SK-N-SH (cell line): ENCODE measurements around the gene SPRY1. TPM values are rescaled to one million over a fixed set of nuclear protein-coding genes. Genes with fewer than 3 reads are reported as not detected.

Experiments
- CHD2 ChIP-seq: fragments of 150-350 bp; IDR thresholded peaks from 2 replicates; pipeline ENCODE4 v1.6.1; 2018; ENCODE audit warnings: low read length; ENCODE audit not compliant: partially characterized antibody
- FOXJ3 ChIP-seq: sonication (generic); formaldehyde crosslinking; IDR thresholded peaks from 2 replicates; pipeline ENCODE4 v1.5.1; 2020; ENCODE audit warnings: mild to moderate bottlenecking, missing genetic modification reagents
- FOXM1 ChIP-seq: IDR thresholded peaks from 2 replicates; pipeline ENCODE4 v1.4.0; 2012; ENCODE audit warnings: low read depth, mild to moderate bottlenecking
- JUND ChIP-seq: IDR thresholded peaks from 2 replicates; pipeline ENCODE4 v1.4.0; 2012
- PBX3 ChIP-seq: IDR thresholded peaks from 2 replicates; pipeline ENCODE4; 2012
- REST ChIP-seq: IDR thresholded peaks from 2 replicates; pipeline ENCODE4 v1.6.1; 2012; ENCODE audit warnings: mild to moderate bottlenecking, low read depth, low read length, moderate library complexity
- RFX5 ChIP-seq: IDR thresholded peaks from 2 replicates; pipeline ENCODE4 v1.6.1; 2012; ENCODE audit warnings: mild to moderate bottlenecking, improper control_type of control experiment, low read length
- SIN3A ChIP-seq: IDR thresholded peaks from 2 replicates; pipeline ENCODE4 v1.6.1; 2012; ENCODE audit warnings: low read depth, mild to moderate bottlenecking, low read length, moderate library complexity, borderline replicate concordance
- TAF1 ChIP-seq: IDR thresholded peaks from 2 replicates; pipeline ENCODE4 v1.6.1; 2012; ENCODE audit warnings: low read depth, mild to moderate bottlenecking, low read length, moderate library complexity, borderline replicate concordance
- ZBTB33 ChIP-seq: IDR thresholded peaks from 2 replicates; pipeline ENCODE4 v1.4.0; 2012; ENCODE audit warnings: low read depth, borderline replicate concordance
- polyA plus RNA-seq, 3 experiments: library from polyadenylated mRNA; depleted of rRNA; stranded (reverse); fragments of >200 nt; gene quantifications; 2 replicates each; pipeline ENCODE4 v1.2.3, GENCODE V29; 2012
- TF ChIP-seq, protein P1 (sequence below): fragments of 150-350 bp; IDR thresholded peaks from 2 replicates; pipeline ENCODE4 v1.6.1; 2016; ENCODE audit warnings: mild to moderate bottlenecking, low read depth, low read length

Gene SPRY1
- polyA plus RNA-seq, 1 of the 3 experiments (the other 2 are of a cell fraction), result 12.4 TPM

DNA sequence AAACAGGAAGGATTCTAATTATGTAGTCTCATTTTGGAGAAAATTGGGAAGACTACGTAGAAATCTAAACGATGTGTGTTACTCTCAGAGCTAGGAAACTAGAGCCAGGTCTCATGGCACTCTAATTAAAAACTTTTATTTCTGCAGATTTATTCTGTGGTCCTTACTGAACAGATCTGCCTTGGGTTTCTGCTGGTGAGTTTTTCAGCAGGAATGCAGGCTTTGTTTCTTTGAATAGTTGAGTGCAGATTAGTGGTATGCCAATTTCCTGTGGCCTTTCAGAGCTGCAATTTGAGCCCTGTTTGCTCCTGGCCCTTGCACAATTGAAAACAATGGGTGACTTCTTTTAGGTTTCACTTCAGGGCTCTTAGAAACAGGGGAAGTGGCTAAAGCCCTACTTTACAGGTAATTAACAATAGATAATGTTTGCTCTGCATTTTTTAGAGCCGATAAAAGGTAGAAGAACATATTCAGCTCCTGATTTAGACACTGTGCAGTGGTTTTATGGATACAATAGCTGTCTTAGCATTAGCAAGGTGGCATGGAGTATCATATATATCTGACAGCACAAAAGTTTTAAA lies 21.8 kb downstream of the SPRY1 start (continued):
- TF ChIP-seq REST (peak; percentile 50; the same call in 1 of the 2 replicates), PBX3 (peak; percentile 77), CHD2 (no peak), SIN3A (peak; percentile 60; the same call in 1 of the 2 replicates), FOXJ3 (no peak), FOXM1 (0 out of 2 replicates have a peak, but pooled peaks have one; percentile 16), RFX5 (no peak), TAF1 (no peak), JUND (peak; percentile 83), ZBTB33 (peak; percentile 57; the same call in 1 of the 2 replicates)
- TF ChIP-seq, protein P1, sequence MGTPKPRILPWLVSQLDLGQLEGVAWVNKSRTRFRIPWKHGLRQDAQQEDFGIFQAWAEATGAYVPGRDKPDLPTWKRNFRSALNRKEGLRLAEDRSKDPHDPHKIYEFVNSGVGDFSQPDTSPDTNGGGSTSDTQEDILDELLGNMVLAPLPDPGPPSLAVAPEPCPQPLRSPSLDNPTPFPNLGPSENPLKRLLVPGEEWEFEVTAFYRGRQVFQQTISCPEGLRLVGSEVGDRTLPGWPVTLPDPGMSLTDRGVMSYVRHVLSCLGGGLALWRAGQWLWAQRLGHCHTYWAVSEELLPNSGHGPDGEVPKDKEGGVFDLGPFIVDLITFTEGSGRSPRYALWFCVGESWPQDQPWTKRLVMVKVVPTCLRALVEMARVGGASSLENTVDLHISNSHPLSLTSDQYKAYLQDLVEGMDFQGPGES, result no peak
